Uterus (tissue), 4 donors: Measurements from ENCODE around the gene GRM3. TPM values are rescaled to one million over a fixed set of nuclear protein-coding genes. Genes with fewer than 3 reads are reported as not detected.
"Not testable (repeated sequence)": the region's sequence is repeated elsewhere in the genome, so short reads cannot be mapped to it uniquely, and the experiment has no call there.

Experiments
- DNase-seq, 2 donors: peaks; one replicate each; pipeline ENCODE4 v3.0.0-alpha.2; 2019 to 2020
- H3K27ac ChIP-seq, 2 donors: fragments of 200-600 bp; sonication (generic); 1 replicate in 1 of 2; 2 replicates in 1 of 2; pipeline ENCODE4 v1.5.1; 2016 to 2018
- H3K27me3 ChIP-seq, 2 donors: fragments of 200-600 bp; sonication (generic); one replicate each; pipeline ENCODE4 v1.5.1; 2018 to 2019; ENCODE audit warnings: control low read depth in 1 of 2
- H3K36me3 ChIP-seq, 2 donors: fragments of 200-600 bp; sonication (generic); one replicate each; pipeline ENCODE4 v1.5.1; 2019; ENCODE audit warnings: control low read depth in 1 of 2
- H3K4me1 ChIP-seq, 2 donors: fragments of 200-600 bp; sonication (generic); one replicate each; pipeline ENCODE4 v1.5.1; 2018 to 2019; ENCODE audit warnings: control low read depth in 1 of 2
- H3K4me3 ChIP-seq, 2 donors: fragments of 200-600 bp; sonication (generic); 1 replicate in 1 of 2; 2 replicates in 1 of 2; pipeline ENCODE4 v1.5.1; 2018 to 2019; ENCODE audit warnings: mild to moderate bottlenecking in 1 of 2
- H3K9me3 ChIP-seq, 2 donors: fragments of 200-600 bp; sonication (generic); one replicate each; pipeline ENCODE4 v1.5.1; 2019; ENCODE audit warnings: control low read depth in 1 of 2
- POLR2A ChIP-seq, 2 donors: fragments of 450-650 bp; IDR thresholded peaks; one replicate each; pipeline ENCODE4 v1.6.1; 2016; ENCODE audit warnings: antibody characterized with exemption in 2 of 2, mild to moderate bottlenecking in 1 of 2, moderate library complexity in 1 of 2
- intact Hi-C: fragments of 100-400 bp; cut with DNase I; formaldehyde crosslinking; loops from one replicate; pipeline ENCODE4 v1.15.1; 2023; ENCODE audit warnings: low total_unique reads
- total RNA-seq, 4 donors: library from RNA; depleted of rRNA in 3 of 4; stranded (reverse); fragments of >200 nt in 3 of 4; gene quantifications; one replicate each; pipeline versions ENCODE4 v1.1.0 to v1.2.4, GENCODE V29; 2014 to 2023
- TF ChIP-seq, protein P1 (sequence below), 4 experiments: fragments of 200-600 bp in 2 of 4; fragments of 450-650 bp in 2 of 4; sonication (generic) in 2 of 4; IDR thresholded peaks; one replicate each; pipeline ENCODE4 v1.5.1; 2016 to 2019; ENCODE audit warnings: antibody characterized with exemption in 4 of 4, mild to moderate bottlenecking in 2 of 4, moderate library complexity in 1 of 4
- donor health status: DM: yes; HTN: yes; CAD: no.

GRM3 gene
- total RNA-seq, result 1 to 10 TPM in 1 of 4 donors, not detected in 3; 2.1 TPM

GRCh38 chr7:86643561-86644281, at the start of gene GRM3:
Gene GRM3 (plus strand): TSS chr7:86643909. CDS start chr7:86765146, 121,237 bp downstream.
- TF ChIP-seq POLR2A (IDR thresholded peaks at IDR 0.05), result no peak
- TF ChIP-seq, protein P1, sequence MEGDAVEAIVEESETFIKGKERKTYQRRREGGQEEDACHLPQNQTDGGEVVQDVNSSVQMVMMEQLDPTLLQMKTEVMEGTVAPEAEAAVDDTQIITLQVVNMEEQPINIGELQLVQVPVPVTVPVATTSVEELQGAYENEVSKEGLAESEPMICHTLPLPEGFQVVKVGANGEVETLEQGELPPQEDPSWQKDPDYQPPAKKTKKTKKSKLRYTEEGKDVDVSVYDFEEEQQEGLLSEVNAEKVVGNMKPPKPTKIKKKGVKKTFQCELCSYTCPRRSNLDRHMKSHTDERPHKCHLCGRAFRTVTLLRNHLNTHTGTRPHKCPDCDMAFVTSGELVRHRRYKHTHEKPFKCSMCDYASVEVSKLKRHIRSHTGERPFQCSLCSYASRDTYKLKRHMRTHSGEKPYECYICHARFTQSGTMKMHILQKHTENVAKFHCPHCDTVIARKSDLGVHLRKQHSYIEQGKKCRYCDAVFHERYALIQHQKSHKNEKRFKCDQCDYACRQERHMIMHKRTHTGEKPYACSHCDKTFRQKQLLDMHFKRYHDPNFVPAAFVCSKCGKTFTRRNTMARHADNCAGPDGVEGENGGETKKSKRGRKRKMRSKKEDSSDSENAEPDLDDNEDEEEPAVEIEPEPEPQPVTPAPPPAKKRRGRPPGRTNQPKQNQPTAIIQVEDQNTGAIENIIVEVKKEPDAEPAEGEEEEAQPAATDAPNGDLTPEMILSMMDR (IDR thresholded peaks at IDR 0.05), result no peak
- Histone ChIP-seq H3K36me3 (no peaks in the 10 kb centered on the region), H3K4me3 (peak within 1 kb of the TSS in 1 of 2 donors; percentile 11), H3K27me3 (no peaks in the 10 kb centered on the region), H3K9me3 (no peaks in the 10 kb centered on the region), H3K27ac (no peak within 1 kb of the TSS), H3K4me1 (no peaks in the 10 kb centered on the region)
- intact Hi-C loops, result no loop called here
- no peak for DNase-seq

DNA sequence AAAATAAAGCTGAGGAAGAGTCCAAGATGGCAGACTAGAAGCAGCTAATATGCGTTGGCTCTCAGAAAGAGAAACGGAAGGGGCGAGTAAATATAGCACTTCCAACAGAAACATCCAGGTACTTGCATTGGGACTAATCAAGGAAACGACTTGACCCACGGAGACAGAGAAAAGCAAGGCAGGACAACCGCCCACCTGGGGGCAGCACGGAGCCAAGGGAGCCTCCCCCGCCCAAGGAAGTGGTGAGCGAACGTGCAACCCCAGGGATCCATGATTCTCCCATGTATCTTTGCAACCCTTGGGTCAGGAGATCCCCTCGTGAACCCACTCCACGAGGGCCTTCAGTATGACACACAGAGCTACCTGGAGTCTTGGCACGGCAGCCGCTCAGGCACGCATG, 45.4 kb upstream of the GRM3 start:
- Histone ChIP-seq H3K4me1 (no peaks in the 10 kb centered on the region), H3K36me3 (no peaks in the 10 kb centered on the region), H3K27me3 (no peaks in the 10 kb centered on the region), H3K27ac (no peak overlapping the region), H3K9me3 (no peaks in the 10 kb centered on the region), H3K4me3 (no peak overlapping the region)
- DNase-seq, result no peak
- no peak for TF ChIP-seq POLR2A (IDR thresholded peaks at IDR 0.05)
- TF ChIP-seq, protein P1 (IDR thresholded peaks at IDR 0.05), result no peak
- intact Hi-C loops, result no loop called here

DNA sequence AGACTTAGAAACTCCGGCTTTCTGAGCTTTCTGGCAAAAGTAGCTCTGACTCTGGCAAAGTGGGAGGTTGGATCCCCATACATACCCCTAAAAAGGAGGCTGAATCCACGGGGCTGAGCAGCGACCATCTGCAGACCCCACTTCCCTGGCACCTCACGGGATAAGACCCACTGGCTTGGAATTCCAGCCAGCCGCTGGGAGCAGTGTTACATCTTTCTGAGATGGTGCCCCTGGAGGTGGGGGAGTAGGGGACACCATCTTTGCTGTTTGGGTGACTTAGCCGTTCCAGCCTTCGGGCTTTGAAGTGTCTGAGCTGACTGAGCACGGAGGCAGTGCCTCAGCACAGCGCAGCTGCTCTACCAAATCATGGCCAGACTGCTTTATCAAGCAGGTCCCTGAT, 45.0 kb upstream of the GRM3 start:
- TF ChIP-seq, protein P1 (IDR thresholded peaks at IDR 0.05), result no peak
- no peak for TF ChIP-seq POLR2A (IDR thresholded peaks at IDR 0.05)
- H3K36me3 ChIP-seq, result no peaks in the 10 kb centered on the region
- no peaks in the 10 kb centered on the region for H3K27me3 ChIP-seq
- no peak for DNase-seq
- no peak overlapping the region for H3K4me3 ChIP-seq
- H3K9me3 ChIP-seq, result no peaks in the 10 kb centered on the region
- intact Hi-C loops, result no loop called here
- H3K4me1 ChIP-seq, result no peaks in the 10 kb centered on the region
- no peak overlapping the region for H3K27ac ChIP-seq

- DNase-seq, result no peak
- no peak overlapping the region for H3K27ac ChIP-seq
- TF ChIP-seq POLR2A (IDR thresholded peaks at IDR 0.05), result no peak
- TF ChIP-seq, protein P1 (IDR thresholded peaks at IDR 0.05), result no peak
- H3K27me3 ChIP-seq, result no peaks in the 10 kb centered on the region
- no peaks in the 10 kb centered on the region for H3K4me1 ChIP-seq
- intact Hi-C loops, result no loop called here
- H3K4me3 ChIP-seq, result no peak overlapping the region
- H3K36me3 ChIP-seq, result no peaks in the 10 kb centered on the region
- H3K9me3 ChIP-seq, result no peaks in the 10 kb centered on the region
These were observed 43.0 kb upstream of the GRM3 start for GRCh38 chr7:86600506-86601290.

DNA sequence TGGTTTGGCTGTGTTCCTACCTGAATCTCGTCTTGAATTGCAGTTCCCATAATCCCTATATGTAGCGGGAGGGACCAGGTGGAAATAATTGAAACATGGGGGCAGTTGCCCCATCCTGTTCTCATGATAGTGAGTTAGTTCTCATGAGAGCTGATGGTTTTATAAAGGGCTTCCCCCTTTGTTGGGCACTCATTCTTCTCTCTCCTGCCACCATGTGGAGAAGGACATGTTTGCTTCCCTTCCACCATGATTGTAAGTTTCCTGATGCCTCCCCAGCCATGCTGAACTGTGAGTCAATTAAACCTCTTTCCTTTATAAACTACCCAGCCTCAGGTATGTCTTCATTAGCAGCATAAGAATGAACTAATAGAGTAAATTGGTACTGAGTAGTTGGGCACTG, 28.0 kb upstream of the GRM3 start:
- H3K9me3 ChIP-seq, H3K36me3 ChIP-seq, DNase-seq, H3K27ac ChIP-seq, H3K27me3 ChIP-seq, H3K4me3 ChIP-seq, intact Hi-C loops, H3K4me1 ChIP-seq: not testable (repeated sequence)
